Osteoblast (primary cell): Measurements from ENCODE around the gene OASL. TPM values are rescaled to one million over a fixed set of nuclear protein-coding genes. Genes with fewer than 3 reads are reported as not detected.

ENCODE experiments used
- DNase-seq: peaks from one replicate; pipeline ENCODE4 v3.0.0; 2011; ENCODE audit warnings: low spot score, mixed read lengths; ENCODE audit not compliant: insufficient read length; ENCODE audit errors: missing footprints
- H2AFZ ChIP-seq: 2 replicates; pipeline ENCODE4 v1.6.0; 2011; ENCODE audit warnings: mild to moderate bottlenecking, low read length
- H3K27ac ChIP-seq: 2 replicates; pipeline ENCODE4 v1.5.1; 2011; ENCODE audit warnings: mild to moderate bottlenecking, low read depth, low read length, moderate library complexity
- H3K27me3 ChIP-seq: 2 replicates; pipeline ENCODE4 v1.6.0; 2012; ENCODE audit warnings: mild to moderate bottlenecking, control low read depth, inconsistent platforms, low read length, moderate library complexity; ENCODE audit not compliant: insufficient read depth
- H3K36me3 ChIP-seq: 2 replicates; pipeline ENCODE4 v1.5.1; 2011; ENCODE audit warnings: mild to moderate bottlenecking, low read length, control low read depth, moderate library complexity; ENCODE audit not compliant: insufficient read depth
- H3K4me1 ChIP-seq: 2 replicates; pipeline ENCODE4 v1.5.1; 2011; ENCODE audit warnings: mild to moderate bottlenecking, low read length, control low read depth, moderate library complexity; ENCODE audit not compliant: insufficient read depth
- H3K4me2 ChIP-seq: 2 replicates; pipeline ENCODE4 v1.6.0; 2011; ENCODE audit warnings: mild to moderate bottlenecking, low read length; ENCODE audit not compliant: insufficient read depth
- H3K4me3 ChIP-seq: fragments of 200-600 bp; sonication (generic); 3 replicates; pipeline ENCODE4 v1.5.1; 2012; ENCODE audit warnings: mild to moderate bottlenecking, low read length, inconsistent platforms; ENCODE audit not compliant: insufficient read depth
- H3K79me2 ChIP-seq: 2 replicates; pipeline ENCODE4 v1.6.0; 2012; ENCODE audit warnings: mild to moderate bottlenecking, low read length, control low read depth, inconsistent platforms; ENCODE audit not compliant: insufficient read depth
- H3K9me3 ChIP-seq: 2 replicates; pipeline ENCODE4 v1.5.1; 2011; ENCODE audit warnings: low read depth, low read length, control low read depth
- H4K20me1 ChIP-seq: 2 replicates; pipeline ENCODE4 v1.6.0; 2012; ENCODE audit warnings: mild to moderate bottlenecking, low read length, control low read depth; ENCODE audit not compliant: insufficient read depth
- total RNA-seq: library from RNA; depleted of rRNA; stranded (reverse); fragments of >200 nt; gene quantifications from 2 replicates; pipeline ENCODE4 v1.2.3, GENCODE V29; 2012
- TF ChIP-seq, protein P1 (sequence below): IDR thresholded peaks from 2 replicates; pipeline ENCODE4 v1.5.1; 2011; ENCODE audit warnings: mild to moderate bottlenecking, low read depth, low read length, moderate library complexity; ENCODE audit errors: extremely low read depth

OASL gene
- total RNA-seq, 1 donor: 0.72 TPM

DNA sequence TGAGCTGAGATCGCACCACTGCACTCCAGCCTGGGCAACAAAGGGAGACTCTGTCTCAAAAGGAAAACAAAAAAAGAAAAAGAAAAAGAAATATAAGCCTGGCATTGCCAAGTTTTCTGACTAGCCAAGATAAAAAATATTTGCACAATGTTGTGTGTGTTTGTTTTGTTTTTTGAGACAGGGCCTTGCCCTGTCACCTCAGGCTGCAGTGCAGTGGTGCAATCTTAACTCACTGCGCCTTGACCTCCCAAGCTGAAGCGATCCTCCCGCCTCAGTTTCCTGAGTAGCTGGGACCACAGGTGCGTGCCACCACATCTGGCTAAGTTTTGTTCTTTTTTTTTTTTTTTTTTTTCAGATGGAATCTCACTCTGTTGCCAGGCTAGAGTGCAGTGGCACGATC, 17.3 kb downstream of the OASL start:
- no peaks in the 10 kb centered on the region for H3K9me3 ChIP-seq
- no peaks in the 10 kb centered on the region for H3K79me2 ChIP-seq
- H2AFZ ChIP-seq: no peak overlapping the region
- H3K27ac ChIP-seq: no peak overlapping the region
- TF ChIP-seq, protein P1, sequence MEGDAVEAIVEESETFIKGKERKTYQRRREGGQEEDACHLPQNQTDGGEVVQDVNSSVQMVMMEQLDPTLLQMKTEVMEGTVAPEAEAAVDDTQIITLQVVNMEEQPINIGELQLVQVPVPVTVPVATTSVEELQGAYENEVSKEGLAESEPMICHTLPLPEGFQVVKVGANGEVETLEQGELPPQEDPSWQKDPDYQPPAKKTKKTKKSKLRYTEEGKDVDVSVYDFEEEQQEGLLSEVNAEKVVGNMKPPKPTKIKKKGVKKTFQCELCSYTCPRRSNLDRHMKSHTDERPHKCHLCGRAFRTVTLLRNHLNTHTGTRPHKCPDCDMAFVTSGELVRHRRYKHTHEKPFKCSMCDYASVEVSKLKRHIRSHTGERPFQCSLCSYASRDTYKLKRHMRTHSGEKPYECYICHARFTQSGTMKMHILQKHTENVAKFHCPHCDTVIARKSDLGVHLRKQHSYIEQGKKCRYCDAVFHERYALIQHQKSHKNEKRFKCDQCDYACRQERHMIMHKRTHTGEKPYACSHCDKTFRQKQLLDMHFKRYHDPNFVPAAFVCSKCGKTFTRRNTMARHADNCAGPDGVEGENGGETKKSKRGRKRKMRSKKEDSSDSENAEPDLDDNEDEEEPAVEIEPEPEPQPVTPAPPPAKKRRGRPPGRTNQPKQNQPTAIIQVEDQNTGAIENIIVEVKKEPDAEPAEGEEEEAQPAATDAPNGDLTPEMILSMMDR: no peak
- no peak overlapping the region for H3K4me3 ChIP-seq
- no peaks in the 10 kb centered on the region for H3K36me3 ChIP-seq
- H3K4me2 ChIP-seq: no peak overlapping the region
- no peaks in the 10 kb centered on the region for H4K20me1 ChIP-seq
- peaks cover 3% of the 10 kb centered on the region for H3K4me1 ChIP-seq
- DNase-seq: no peak
- peaks cover 2% of the 10 kb centered on the region for H3K27me3 ChIP-seq

DNA sequence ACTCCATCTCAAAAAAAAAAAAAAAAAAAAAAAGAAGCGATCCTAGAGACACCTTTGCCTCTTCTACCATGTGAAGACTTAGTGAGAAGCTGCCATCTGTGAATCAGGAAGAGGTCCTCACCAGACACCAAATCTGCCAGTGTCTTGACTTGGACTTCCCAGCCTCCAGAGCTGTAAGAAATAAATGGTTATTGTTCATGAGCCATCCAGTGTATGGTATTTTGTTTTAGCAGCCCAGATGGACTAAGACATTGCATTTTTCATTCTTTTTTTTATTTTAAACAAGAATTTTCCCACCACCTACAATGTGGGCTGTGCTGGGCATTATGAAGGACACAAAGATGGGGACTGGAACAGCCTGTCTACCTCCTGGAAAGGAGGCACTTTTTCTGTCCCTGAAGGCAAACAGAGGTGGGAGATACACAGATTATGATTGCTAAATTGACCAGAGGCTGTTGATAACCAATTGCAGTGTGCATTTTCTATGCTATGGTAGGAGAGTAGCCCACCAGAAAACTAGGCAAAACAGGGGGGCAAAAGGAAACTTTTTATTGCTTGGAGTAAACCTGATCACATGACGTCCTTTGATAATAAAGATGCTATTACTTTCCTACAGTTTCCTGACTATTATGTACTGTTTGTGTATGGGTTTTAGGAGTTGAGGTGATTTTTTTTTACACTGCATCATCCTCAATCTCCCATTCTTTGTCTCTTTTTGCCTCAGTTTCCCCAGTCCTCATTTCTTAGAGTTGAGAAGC, 20.0 kb downstream of the OASL start:
- DNase-seq: no peak
- TF ChIP-seq, protein P1: no peak

DNA sequence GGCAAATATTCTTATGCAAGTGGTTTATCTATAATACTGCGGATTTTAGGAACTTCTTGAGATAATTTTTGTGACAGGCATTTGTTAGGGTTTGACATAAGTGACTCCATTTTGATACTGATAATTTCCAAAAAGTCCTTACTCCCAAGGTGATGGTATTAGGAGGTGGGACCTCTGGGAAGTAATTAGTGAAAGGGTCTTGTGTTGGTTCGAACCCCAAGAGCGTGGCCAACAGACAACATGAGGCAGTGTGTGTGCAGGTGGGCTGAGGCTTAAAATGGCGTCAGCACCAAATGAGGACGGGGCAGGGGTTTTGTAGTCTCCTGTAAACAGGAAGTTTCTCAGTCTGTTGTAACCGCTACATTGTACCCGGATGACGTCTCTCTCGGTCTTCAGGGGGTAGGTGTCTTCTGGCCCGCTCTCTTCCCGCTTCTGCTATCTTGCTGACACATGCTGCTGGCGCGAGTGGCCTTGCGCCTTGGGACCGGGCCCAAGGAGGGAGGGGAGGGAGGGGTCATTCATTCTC, 21.0 kb downstream of the OASL start:
- no peak overlapping the region for H3K27ac ChIP-seq
- TF ChIP-seq, protein P1: no peak

More for the DNA sequence above, 20.0 kb downstream of the OASL start:
- H3K27me3 ChIP-seq: peaks cover 2% of the 10 kb centered on the region
- H3K79me2 ChIP-seq: peaks cover 16% of the 10 kb centered on the region
- H3K4me1 ChIP-seq: peaks cover 9% of the 10 kb centered on the region
- H2AFZ ChIP-seq: no peak overlapping the region
- no peak overlapping the region for H3K27ac ChIP-seq
- H3K4me2 ChIP-seq: no peak overlapping the region
- H3K4me3 ChIP-seq: no peak overlapping the region
- H3K9me3 ChIP-seq: no peaks in the 10 kb centered on the region
- no peaks in the 10 kb centered on the region for H3K36me3 ChIP-seq
- no peaks in the 10 kb centered on the region for H4K20me1 ChIP-seq

More for the DNA sequence above, 21.0 kb downstream of the OASL start:
- Histone ChIP-seq H3K36me3 (no peaks in the 10 kb centered on the region), H4K20me1 (no peaks in the 10 kb centered on the region), H3K79me2 (peaks cover 16% of the 10 kb centered on the region), H3K9me3 (no peaks in the 10 kb centered on the region), H3K4me2 (no peak overlapping the region), H3K4me1 (peaks cover 9% of the 10 kb centered on the region), H3K27me3 (peaks cover 2% of the 10 kb centered on the region), H3K4me3 (no peak overlapping the region), H2AFZ (no peak overlapping the region)
- no peak for DNase-seq
